Spleen (tissue), 7 donors: ENCODE measurements around the gene SMIM45.

ENCODE experiments used
- POLR2A ChIP-seq, 3 donors: fragments of 450-650 bp; IDR thresholded peaks; one replicate each; pipeline ENCODE4 v1.5.1; 2017; ENCODE audit warnings: antibody characterized with exemption in 3 of 3, mild to moderate bottlenecking in 1 of 3
- POLR2AphosphoS5 ChIP-seq, 3 donors: sonication (generic); formaldehyde crosslinking; IDR thresholded peaks; one replicate each; pipeline ENCODE4 v1.5.1; 2017; ENCODE audit warnings: antibody characterized with exemption in 3 of 3
- TF ChIP-seq, protein P1 (sequence below), 11 experiments: fragments of 200-600 bp in 7 of 11; fragments of 450-650 bp in 4 of 11; sonication (generic) in 4 of 11; IDR thresholded peaks in 8 of 11; conservative IDR thresholded peaks in 3 of 11; 1 replicate in 7 of 11; 2 replicates in 4 of 11; pipeline versions ENCODE4 v1.4.0 to v1.8.0; 2016 to 2021; ENCODE audit warnings: antibody characterized with exemption in 11 of 11, inconsistent platforms in 4 of 11, mild to moderate bottlenecking in 1 of 11
- donor health status: DM: no; HTN: no; CAD: no; lungs with moderate emphysema.
- donor health status: DM: no; HTN: no; CAD: no.
- donor health status: DM: no; HTN: no; CAD: no.

DNA sequence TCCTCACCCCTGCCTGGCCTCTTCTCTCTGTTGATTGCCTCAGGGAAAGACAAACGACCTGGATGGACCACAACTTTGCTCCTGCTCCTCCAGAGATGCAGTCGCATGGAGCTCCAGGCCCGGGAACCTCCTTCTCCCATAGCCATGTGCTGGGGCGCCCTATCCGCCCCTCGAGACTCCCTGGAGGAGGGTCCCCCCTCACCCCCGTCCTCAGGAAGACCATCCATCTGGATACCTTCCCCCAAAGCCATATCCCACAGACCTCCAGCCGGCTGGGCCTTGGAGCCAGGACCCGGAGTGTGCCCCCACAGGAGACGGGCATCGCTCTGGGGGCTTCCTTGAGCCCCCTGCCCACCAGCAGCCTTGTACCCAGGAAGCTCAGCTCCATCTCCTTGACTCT, 19.5 kb downstream of the SMIM45 start:
- TF ChIP-seq, protein P1, sequence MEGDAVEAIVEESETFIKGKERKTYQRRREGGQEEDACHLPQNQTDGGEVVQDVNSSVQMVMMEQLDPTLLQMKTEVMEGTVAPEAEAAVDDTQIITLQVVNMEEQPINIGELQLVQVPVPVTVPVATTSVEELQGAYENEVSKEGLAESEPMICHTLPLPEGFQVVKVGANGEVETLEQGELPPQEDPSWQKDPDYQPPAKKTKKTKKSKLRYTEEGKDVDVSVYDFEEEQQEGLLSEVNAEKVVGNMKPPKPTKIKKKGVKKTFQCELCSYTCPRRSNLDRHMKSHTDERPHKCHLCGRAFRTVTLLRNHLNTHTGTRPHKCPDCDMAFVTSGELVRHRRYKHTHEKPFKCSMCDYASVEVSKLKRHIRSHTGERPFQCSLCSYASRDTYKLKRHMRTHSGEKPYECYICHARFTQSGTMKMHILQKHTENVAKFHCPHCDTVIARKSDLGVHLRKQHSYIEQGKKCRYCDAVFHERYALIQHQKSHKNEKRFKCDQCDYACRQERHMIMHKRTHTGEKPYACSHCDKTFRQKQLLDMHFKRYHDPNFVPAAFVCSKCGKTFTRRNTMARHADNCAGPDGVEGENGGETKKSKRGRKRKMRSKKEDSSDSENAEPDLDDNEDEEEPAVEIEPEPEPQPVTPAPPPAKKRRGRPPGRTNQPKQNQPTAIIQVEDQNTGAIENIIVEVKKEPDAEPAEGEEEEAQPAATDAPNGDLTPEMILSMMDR (IDR thresholded peaks at IDR 0.05 in 8 of 11, conservative IDR thresholded peaks at IDR 0.05 in 3 of 11), result no peak
- TF ChIP-seq POLR2AphosphoS5 (IDR thresholded peaks at IDR 0.05) (no peak), POLR2A (IDR thresholded peaks at IDR 0.05) (no peak)
